Thyroid gland (tissue), 4 donors: ENCODE results near the gene TPK1.

Experiments used
- POLR2A ChIP-seq, 2 donors: fragments of 450-650 bp; IDR thresholded peaks; one replicate each; pipeline ENCODE4 v1.6.1; 2017; ENCODE audit warnings: antibody characterized with exemption in 2 of 2, mild to moderate bottlenecking in 2 of 2, moderate library complexity in 1 of 2
- TF ChIP-seq, protein P1 (sequence below), 6 experiments: fragments of 200-600 bp in 3 of 6; fragments of 450-650 bp in 3 of 6; sonication (generic) in 3 of 6; IDR thresholded peaks; one replicate each; pipeline ENCODE4 v1.5.1; 2016 to 2019; ENCODE audit warnings: antibody characterized with exemption in 6 of 6, mild to moderate bottlenecking in 2 of 6, inconsistent platforms in 1 of 6, moderate library complexity in 1 of 6

DNA sequence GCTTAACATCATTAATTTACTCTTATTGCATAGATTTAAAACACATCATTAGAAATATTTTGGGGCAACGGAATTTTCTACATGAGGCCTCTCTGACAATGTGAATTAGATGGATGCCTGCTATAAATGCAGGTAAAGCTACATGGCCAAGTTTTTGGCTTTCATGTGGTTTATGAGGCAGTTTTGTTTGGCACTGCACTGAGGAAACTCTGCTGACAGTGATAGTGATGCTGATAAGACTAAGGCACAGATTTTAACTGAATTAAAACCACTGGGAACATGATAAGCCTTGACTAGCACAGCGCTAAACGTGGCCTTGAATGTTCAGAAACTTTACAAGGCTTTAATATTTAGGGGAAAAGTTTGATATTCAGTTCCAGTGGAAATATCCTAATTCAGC, 318.1 kb downstream of the TPK1 start:
- TF ChIP-seq, protein P1, sequence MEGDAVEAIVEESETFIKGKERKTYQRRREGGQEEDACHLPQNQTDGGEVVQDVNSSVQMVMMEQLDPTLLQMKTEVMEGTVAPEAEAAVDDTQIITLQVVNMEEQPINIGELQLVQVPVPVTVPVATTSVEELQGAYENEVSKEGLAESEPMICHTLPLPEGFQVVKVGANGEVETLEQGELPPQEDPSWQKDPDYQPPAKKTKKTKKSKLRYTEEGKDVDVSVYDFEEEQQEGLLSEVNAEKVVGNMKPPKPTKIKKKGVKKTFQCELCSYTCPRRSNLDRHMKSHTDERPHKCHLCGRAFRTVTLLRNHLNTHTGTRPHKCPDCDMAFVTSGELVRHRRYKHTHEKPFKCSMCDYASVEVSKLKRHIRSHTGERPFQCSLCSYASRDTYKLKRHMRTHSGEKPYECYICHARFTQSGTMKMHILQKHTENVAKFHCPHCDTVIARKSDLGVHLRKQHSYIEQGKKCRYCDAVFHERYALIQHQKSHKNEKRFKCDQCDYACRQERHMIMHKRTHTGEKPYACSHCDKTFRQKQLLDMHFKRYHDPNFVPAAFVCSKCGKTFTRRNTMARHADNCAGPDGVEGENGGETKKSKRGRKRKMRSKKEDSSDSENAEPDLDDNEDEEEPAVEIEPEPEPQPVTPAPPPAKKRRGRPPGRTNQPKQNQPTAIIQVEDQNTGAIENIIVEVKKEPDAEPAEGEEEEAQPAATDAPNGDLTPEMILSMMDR (IDR thresholded peaks at IDR 0.05) = no peak
- TF ChIP-seq POLR2A (IDR thresholded peaks at IDR 0.05) = no peak
